NT2/D1 (cell line): ENCODE results near the gene IL17RB.

Experiments
- DNase-seq: peaks from one replicate; pipeline ENCODE4 v3.0.0-alpha.2; 2011; ENCODE audit warnings: low read depth, low spot score
- H3K27me3 ChIP-seq: 2 replicates; pipeline ENCODE4 v1.6.0; 2011; ENCODE audit warnings: mild to moderate bottlenecking; ENCODE audit not compliant: insufficient read length, insufficient read depth
- H3K36me3 ChIP-seq: 2 replicates; pipeline ENCODE4 v1.6.1; 2011; ENCODE audit warnings: mild to moderate bottlenecking, low read length, mixed read lengths; ENCODE audit not compliant: insufficient read depth, insufficient read length
- H3K4me1 ChIP-seq: 2 replicates; pipeline ENCODE4 v1.5.1; 2011; ENCODE audit not compliant: insufficient read depth, insufficient read length
- H3K4me3 ChIP-seq: 2 replicates; pipeline ENCODE4 v1.5.1; 2011; ENCODE audit warnings: low read depth; ENCODE audit not compliant: insufficient read length
- H3K9ac ChIP-seq: 2 replicates; pipeline ENCODE4 v1.6.0; 2011; ENCODE audit warnings: low read depth; ENCODE audit not compliant: insufficient read length
- H3K9me3 ChIP-seq: 2 replicates; pipeline ENCODE4 v1.5.1; 2011; ENCODE audit warnings: mild to moderate bottlenecking, low read length; ENCODE audit not compliant: insufficient read depth
- SUZ12 ChIP-seq: IDR thresholded peaks from 2 replicates; pipeline ENCODE4 v1.6.1; 2011; ENCODE audit not compliant: insufficient read length, insufficient read depth; ENCODE audit errors: extremely low read depth
- YY1 ChIP-seq: IDR thresholded peaks from 2 replicates; pipeline ENCODE4 v1.6.1; 2011; ENCODE audit not compliant: insufficient read length, insufficient read depth
- ZNF274 ChIP-seq: IDR thresholded peaks from 2 replicates; pipeline ENCODE4 v1.6.1; 2011; ENCODE audit warnings: mild to moderate bottlenecking, low read depth, low read length

Gene IL17RB

GRCh38 chr3:53843195-53844177 is 2.9 kb upstream of the IL17RB start:
- peaks cover 22% of the 10 kb centered on the region for H3K36me3 ChIP-seq
- no peaks in the 10 kb centered on the region for H3K9me3 ChIP-seq
- peaks cover 26% of the 10 kb centered on the region for H3K4me1 ChIP-seq
- TF ChIP-seq SUZ12, result no peak
- TF ChIP-seq YY1, result no peak
- TF ChIP-seq ZNF274, result no peak
- H3K27me3 ChIP-seq, result peaks cover 8% of the 10 kb centered on the region
- H3K4me3 ChIP-seq, result no peak overlapping the region
- DNase-seq, result no peak
- H3K9ac ChIP-seq, result no peak overlapping the region

DNA sequence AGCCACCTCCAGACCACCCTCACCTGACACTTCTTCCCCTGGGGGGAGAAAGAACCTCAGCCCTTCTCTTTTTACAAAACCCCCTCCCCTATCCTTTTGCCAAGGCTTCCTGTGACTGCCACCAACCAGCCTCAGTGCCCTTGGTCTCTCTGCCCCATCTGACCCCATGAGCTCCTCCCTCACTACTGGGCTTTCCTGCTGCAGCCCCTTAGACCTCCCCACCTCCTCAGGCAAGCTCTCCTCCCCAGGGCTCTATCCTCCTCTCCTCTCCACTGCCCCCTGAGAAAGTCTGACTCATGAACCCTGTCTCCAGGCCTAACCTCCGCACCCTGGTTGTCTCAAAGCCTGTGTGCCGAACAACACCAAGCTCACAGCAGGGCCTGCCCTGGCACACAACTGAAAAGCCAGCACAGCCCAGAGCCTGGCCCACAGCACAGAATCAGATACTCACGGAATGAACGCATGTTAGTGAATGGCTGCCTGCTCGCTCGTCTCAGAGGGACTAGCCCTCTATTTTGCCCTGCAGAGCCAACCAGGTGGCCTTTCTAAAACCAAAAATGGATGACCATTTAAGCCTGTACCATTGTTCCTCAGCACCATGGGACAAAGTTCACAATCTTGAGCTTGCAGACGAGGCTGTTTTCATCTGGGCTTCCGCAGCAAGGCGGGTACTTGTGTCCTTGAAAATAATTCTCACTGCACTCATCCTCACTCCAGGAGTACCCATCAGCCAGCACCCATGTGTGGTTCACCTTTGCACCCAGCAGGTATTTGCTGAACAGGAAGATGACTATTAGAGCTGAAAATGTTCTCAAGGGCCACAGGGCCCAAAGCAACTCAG is 1.9 kb upstream of the IL17RB start:
- Histone ChIP-seq H3K9me3 (no peaks in the 10 kb centered on the region), H3K27me3 (peaks cover 8% of the 10 kb centered on the region), H3K4me1 (peaks cover 26% of the 10 kb centered on the region), H3K9ac (no peak overlapping the region), H3K36me3 (peaks cover 19% of the 10 kb centered on the region), H3K4me3 (peak overlapping the region; percentile 71)
- no peak for TF ChIP-seq YY1
- TF ChIP-seq ZNF274, result no peak
- no peak for TF ChIP-seq SUZ12
- no peak for DNase-seq

GRCh38 chr3:53845103-53845880 is 1.1 kb upstream of the IL17RB start:
- H3K9ac ChIP-seq, result peak overlapping the region; percentile 94
- peak; percentile 66 for DNase-seq
- peak overlapping the region; percentile 71 for H3K4me3 ChIP-seq
- H3K9me3 ChIP-seq, result no peaks in the 10 kb centered on the region
- H3K4me1 ChIP-seq, result peaks cover 26% of the 10 kb centered on the region
- no peak for TF ChIP-seq ZNF274
- TF ChIP-seq SUZ12, result no peak
- no peak for TF ChIP-seq YY1
- peaks cover 16% of the 10 kb centered on the region for H3K36me3 ChIP-seq
- H3K27me3 ChIP-seq, result peaks cover 8% of the 10 kb centered on the region

DNA sequence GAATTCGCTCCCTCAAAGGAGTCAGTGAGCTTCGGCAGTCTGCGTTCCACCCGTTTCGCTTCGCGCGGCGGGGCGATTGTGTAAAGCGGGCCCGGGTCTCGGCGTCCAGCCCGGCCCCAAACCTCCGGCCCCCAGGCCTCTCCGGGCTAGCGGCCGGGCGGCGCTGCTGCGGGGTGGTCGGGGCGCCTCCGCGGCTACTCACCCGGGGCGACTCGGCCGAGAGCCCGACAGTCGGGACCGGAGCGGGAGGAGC is 561 bp upstream of the IL17RB start:
- H3K9me3 ChIP-seq, result no peaks in the 10 kb centered on the region
- H3K9ac ChIP-seq, result peak overlapping the region; percentile 94
- peaks cover 26% of the 10 kb centered on the region for H3K4me1 ChIP-seq
- peak overlapping the region; percentile 71 for H3K4me3 ChIP-seq
- H3K36me3 ChIP-seq, result peaks cover 12% of the 10 kb centered on the region
- TF ChIP-seq SUZ12 (no peak), YY1 (no peak), ZNF274 (no peak)
- peaks cover 8% of the 10 kb centered on the region for H3K27me3 ChIP-seq
- DNase-seq, result no peak

DNA sequence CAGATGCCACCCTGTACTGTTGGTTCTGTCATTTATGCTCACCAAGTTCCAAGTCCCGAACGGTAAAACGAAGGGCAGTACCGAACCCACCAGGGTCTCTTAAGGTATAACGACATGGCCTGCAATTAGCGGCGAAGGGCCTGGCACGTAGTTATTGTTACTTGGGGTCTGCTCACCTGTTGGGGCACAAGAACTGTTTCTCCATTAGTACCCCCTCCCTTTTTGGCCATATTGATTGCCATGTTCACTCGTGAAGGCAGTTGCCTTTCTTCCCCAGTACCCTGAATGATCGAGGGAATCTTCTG is 435 bp downstream of the IL17RB start:
- TF ChIP-seq YY1 (no peak), SUZ12 (no peak), ZNF274 (no peak)
- Histone ChIP-seq H3K36me3 (peaks cover 12% of the 10 kb centered on the region), H3K27me3 (peaks cover 8% of the 10 kb centered on the region), H3K9me3 (no peaks in the 10 kb centered on the region), H3K9ac (peak overlapping the region; percentile 94), H3K4me3 (peak overlapping the region; percentile 71), H3K4me1 (peaks cover 26% of the 10 kb centered on the region)
- no peak for DNase-seq

DNA sequence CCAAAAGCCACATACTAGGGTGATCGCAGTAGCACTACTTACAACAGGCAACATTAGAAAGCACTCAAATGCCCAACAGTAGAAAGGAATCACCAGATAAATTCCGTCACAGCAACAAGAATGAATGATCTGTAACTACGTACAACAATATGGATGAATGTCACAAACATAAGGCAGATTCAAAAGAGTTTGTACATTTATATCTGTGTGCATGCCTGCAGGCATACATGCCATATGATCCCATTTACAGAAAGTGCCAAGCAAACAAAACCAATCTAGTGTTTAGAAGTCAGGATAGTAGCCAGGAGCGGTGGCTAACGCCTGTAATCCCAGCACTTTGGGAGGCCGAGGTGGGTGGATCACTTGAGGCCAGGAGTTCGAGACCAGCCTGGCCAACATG is 3.5 kb downstream of the IL17RB start:
- no peak for DNase-seq
- Histone ChIP-seq H3K36me3 (peaks cover 22% of the 10 kb centered on the region), H3K4me1 (peaks cover 5% of the 10 kb centered on the region), H3K27me3 (peaks cover 8% of the 10 kb centered on the region), H3K4me3 (no peak overlapping the region), H3K9ac (no peak overlapping the region), H3K9me3 (no peaks in the 10 kb centered on the region)
- TF ChIP-seq YY1 (no peak), SUZ12 (no peak), ZNF274 (no peak)
